Measurements from ENCODE around the gene EFCAB11.
A peak's percentile ranks its signal among the peaks of the same experiment; 100 is the strongest.

EFCAB11 gene

GRCh38 chr14:89793367-89793716 is 161.2 kb downstream of the EFCAB11 start:
- Mint-ChIP-seq H3K4me3 (no peak overlapping the region), H3K9me3 (no peaks in the 10 kb centered on the region), H3K4me1 (peaks cover 2% of the 10 kb centered on the region), H3K27me3 (no peaks in the 10 kb centered on the region), H3K36me3 (peaks cover 7% of the 10 kb centered on the region), H3K27ac (no peak overlapping the region)
- ATAC-seq (ENCODE audit: low read depth): no peak
- DNase-seq (ENCODE audit: low spot score in 2 of 2): no peak

GRCh38 chr14:89792489-89793366 is 161.8 kb downstream of the EFCAB11 start:
- Mint-ChIP-seq H3K9me3 (no peaks in the 10 kb centered on the region), H3K4me3 (no peak overlapping the region), H3K27me3 (no peaks in the 10 kb centered on the region), H3K4me1 (peaks cover 2% of the 10 kb centered on the region), H3K27ac (no peak overlapping the region), H3K36me3 (peaks cover 7% of the 10 kb centered on the region)
- no peak for DNase-seq (ENCODE audit: low spot score in 2 of 2)
- ATAC-seq (ENCODE audit: low read depth): no peak

- H3K27ac Mint-ChIP-seq: no peak overlapping the region
- no peak for DNase-seq (ENCODE audit: low spot score in 2 of 2)
- H3K4me1 Mint-ChIP-seq: peaks cover 2% of the 10 kb centered on the region
- H3K27me3 Mint-ChIP-seq: no peaks in the 10 kb centered on the region
- ATAC-seq (ENCODE audit: low read depth): no peak
- H3K9me3 Mint-ChIP-seq: no peaks in the 10 kb centered on the region
- peaks cover 2% of the 10 kb centered on the region for H3K36me3 Mint-ChIP-seq
- H3K4me3 Mint-ChIP-seq: no peak overlapping the region
These were observed 167.0 kb downstream of the EFCAB11 start for GRCh38 chr14:89787525-89787924.

DNA sequence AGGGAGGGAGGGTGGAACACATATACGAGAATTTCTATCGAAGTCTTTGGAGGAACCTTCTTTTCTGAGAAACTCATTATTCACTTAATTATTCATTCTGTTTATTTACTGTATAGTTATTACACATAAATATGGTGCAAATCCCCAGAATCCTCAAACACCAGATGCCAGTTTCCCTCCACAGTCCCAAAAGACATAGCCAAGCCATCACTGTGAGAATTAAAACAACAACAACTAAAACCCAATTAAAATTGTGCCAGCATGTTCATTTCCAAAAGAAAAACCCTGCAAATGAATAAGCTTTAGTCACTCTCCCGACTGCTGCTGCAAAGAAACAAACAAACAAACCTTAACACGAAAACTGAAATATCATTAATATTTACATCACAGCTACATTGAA is 173.5 kb downstream of the EFCAB11 start:
- Mint-ChIP-seq H3K27ac (no peak overlapping the region), H3K4me1 (no peaks in the 10 kb centered on the region), H3K36me3 (no peaks in the 10 kb centered on the region), H3K27me3 (peaks cover 3% of the 10 kb centered on the region), H3K9me3 (no peaks in the 10 kb centered on the region), H3K4me3 (no peak overlapping the region)
- DNase-seq (ENCODE audit: low spot score in 2 of 2): no peak
- ATAC-seq (ENCODE audit: low read depth): no peak

DNA sequence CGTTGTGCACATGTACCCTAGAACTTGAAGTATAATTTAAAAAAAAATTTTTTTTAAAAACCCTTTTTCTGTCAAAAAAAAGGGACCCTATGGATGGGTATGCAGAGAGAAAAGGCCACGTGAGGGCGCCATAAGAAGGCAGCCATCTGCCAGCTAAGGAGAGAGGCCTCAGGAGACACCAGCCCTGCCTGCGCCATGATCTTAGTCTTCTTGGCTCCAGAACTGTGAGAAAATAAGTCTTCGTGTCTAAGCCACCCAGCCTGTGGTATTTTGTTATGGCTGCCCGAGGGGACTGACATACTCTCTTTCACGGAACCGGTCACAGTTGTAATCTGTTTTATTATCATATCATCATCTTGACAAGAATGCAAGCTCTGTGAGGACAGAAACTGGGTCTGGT is 174.8 kb downstream of the EFCAB11 start:
- Mint-ChIP-seq H3K4me1 (no peaks in the 10 kb centered on the region), H3K36me3 (no peaks in the 10 kb centered on the region), H3K4me3 (no peak overlapping the region), H3K27ac (no peak overlapping the region), H3K27me3 (peaks cover 3% of the 10 kb centered on the region), H3K9me3 (no peaks in the 10 kb centered on the region)
- ATAC-seq (ENCODE audit: low read depth) (no peak), DNase-seq (ENCODE audit: low spot score in 2 of 2) (no peak)

DNA sequence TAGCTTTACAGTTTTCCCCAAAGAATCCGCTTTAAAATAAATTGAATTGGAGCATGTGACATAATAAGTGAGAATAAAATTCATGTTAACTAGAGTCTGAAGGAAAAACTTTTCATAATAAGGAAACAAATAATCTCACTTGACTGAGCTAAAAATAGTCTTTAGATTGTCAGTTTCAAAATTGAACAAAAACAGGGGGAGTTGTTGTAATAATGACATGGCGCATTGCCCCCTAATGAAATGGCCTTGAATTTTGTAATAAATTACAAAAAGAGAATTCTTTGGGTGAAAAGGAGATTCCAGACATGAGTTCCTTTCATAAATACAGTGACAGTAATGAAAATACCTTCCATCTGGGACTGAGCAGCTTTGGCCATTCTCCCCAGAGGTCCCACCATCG is 178.6 kb downstream of the EFCAB11 start:
- Mint-ChIP-seq H3K9me3 (no peaks in the 10 kb centered on the region), H3K27me3 (peaks cover 3% of the 10 kb centered on the region), H3K4me3 (no peak overlapping the region), H3K36me3 (no peaks in the 10 kb centered on the region), H3K4me1 (peaks cover 26% of the 10 kb centered on the region), H3K27ac (no peak overlapping the region)
- DNase-seq (ENCODE audit: low spot score in 2 of 2): no peak
- no peak for ATAC-seq (ENCODE audit: low read depth)

DNA sequence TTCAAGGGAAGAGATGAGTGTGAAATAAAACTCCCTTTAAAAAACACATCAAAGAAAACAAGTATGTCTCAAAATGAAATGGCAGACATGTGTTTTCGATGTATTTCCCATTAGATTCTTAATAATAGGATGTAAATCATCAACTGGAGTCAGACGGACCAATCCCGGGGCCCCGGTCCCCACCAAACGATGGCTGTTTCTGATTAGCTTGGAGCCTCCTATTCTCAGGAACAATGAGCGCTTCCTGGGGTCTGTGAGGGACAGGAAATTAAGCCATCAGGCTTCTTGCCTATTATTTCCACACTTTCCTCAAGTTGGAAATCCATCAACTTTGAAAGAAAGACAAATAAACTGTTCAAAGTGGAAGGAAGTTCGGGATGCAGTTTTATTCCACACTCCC is 179.4 kb downstream of the EFCAB11 start:
- no peak for DNase-seq (ENCODE audit: low spot score in 2 of 2)
- Mint-ChIP-seq H3K9me3 (no peaks in the 10 kb centered on the region), H3K36me3 (no peaks in the 10 kb centered on the region), H3K27me3 (peaks cover 3% of the 10 kb centered on the region), H3K4me1 (peaks cover 26% of the 10 kb centered on the region), H3K4me3 (no peak overlapping the region), H3K27ac (no peak overlapping the region)
- no peak for ATAC-seq (ENCODE audit: low read depth)

GRCh38 chr14:89773644-89774316 is 180.8 kb downstream of the EFCAB11 start:
- H3K27ac Mint-ChIP-seq: peak overlapping the region; percentile 31

GRCh38 chr14:89773151-89773550 is 181.4 kb downstream of the EFCAB11 start:
- no peak overlapping the region for H3K27ac Mint-ChIP-seq
- ATAC-seq (ENCODE audit: low read depth): peak; percentile 12

More at GRCh38 chr14:89773644-89774316, 180.8 kb downstream of the EFCAB11 start:
- peak; percentile 88 for ATAC-seq (ENCODE audit: low read depth)
- Mint-ChIP-seq H3K9me3 (no peaks in the 10 kb centered on the region), H3K36me3 (no peaks in the 10 kb centered on the region), H3K4me3 (peak overlapping the region; percentile 61), H3K27me3 (no peaks in the 10 kb centered on the region), H3K4me1 (peaks cover 26% of the 10 kb centered on the region)
- peak; percentile 16 to 35 for DNase-seq (ENCODE audit: low spot score in 2 of 2)

GRCh38 chr14:89771251-89771650 is 183.3 kb downstream of the EFCAB11 start:
- H3K9me3 Mint-ChIP-seq: no peaks in the 10 kb centered on the region
- ATAC-seq (ENCODE audit: low read depth): no peak
- no peak overlapping the region for H3K27ac Mint-ChIP-seq
- no peaks in the 10 kb centered on the region for H3K27me3 Mint-ChIP-seq
- DNase-seq (ENCODE audit: low spot score in 2 of 2): no peak
- H3K36me3 Mint-ChIP-seq: peaks cover 2% of the 10 kb centered on the region
- peaks cover 39% of the 10 kb centered on the region for H3K4me1 Mint-ChIP-seq
- no peak overlapping the region for H3K4me3 Mint-ChIP-seq

More at GRCh38 chr14:89773151-89773550, 181.4 kb downstream of the EFCAB11 start:
- H3K4me1 Mint-ChIP-seq: peaks cover 26% of the 10 kb centered on the region
- H3K9me3 Mint-ChIP-seq: no peaks in the 10 kb centered on the region
- no peaks in the 10 kb centered on the region for H3K27me3 Mint-ChIP-seq
- no peak for DNase-seq (ENCODE audit: low spot score in 2 of 2)
- no peaks in the 10 kb centered on the region for H3K36me3 Mint-ChIP-seq
- H3K4me3 Mint-ChIP-seq: peak overlapping the region; percentile 61

GRCh38 chr14:89767861-89768268 is 186.7 kb downstream of the EFCAB11 start:
- ATAC-seq (ENCODE audit: low read depth): peak; percentile 98
- Mint-ChIP-seq H3K9me3 (no peaks in the 10 kb centered on the region), H3K4me3 (peak overlapping the region; percentile 75), H3K27me3 (no peaks in the 10 kb centered on the region), H3K4me1 (peaks cover 32% of the 10 kb centered on the region), H3K27ac (peak overlapping the region; percentile 79), H3K36me3 (peaks cover 2% of the 10 kb centered on the region)
- DNase-seq (ENCODE audit: low spot score in 2 of 2): peak; percentile 56 to 66

- no peak for DNase-seq (ENCODE audit: low spot score in 2 of 2)
- Mint-ChIP-seq H3K4me3 (peak overlapping the region; percentile 22), H3K27me3 (no peaks in the 10 kb centered on the region), H3K27ac (peak overlapping the region; percentile 79), H3K9me3 (no peaks in the 10 kb centered on the region), H3K4me1 (peaks cover 31% of the 10 kb centered on the region), H3K36me3 (peaks cover 2% of the 10 kb centered on the region)
- ATAC-seq (ENCODE audit: low read depth): no peak
These were observed 187.4 kb downstream of the EFCAB11 start for GRCh38 chr14:89767131-89767530.

- DNase-seq (ENCODE audit: low spot score in 2 of 2): no peak
- Mint-ChIP-seq H3K27ac (no peak overlapping the region), H3K36me3 (peaks cover 2% of the 10 kb centered on the region), H3K9me3 (no peaks in the 10 kb centered on the region), H3K4me3 (no peak overlapping the region), H3K27me3 (no peaks in the 10 kb centered on the region), H3K4me1 (peaks cover 32% of the 10 kb centered on the region)
- ATAC-seq (ENCODE audit: low read depth): no peak
These were observed 189.2 kb downstream of the EFCAB11 start for GRCh38 chr14:89765346-89765745.

- Mint-ChIP-seq H3K27me3 (no peaks in the 10 kb centered on the region), H3K4me3 (no peak overlapping the region), H3K36me3 (peaks cover 5% of the 10 kb centered on the region), H3K9me3 (peaks cover 5% of the 10 kb centered on the region), H3K4me1 (peaks cover 24% of the 10 kb centered on the region), H3K27ac (no peak overlapping the region)
- no peak for DNase-seq (ENCODE audit: low spot score in 2 of 2)
- no peak for ATAC-seq (ENCODE audit: low read depth)
These were observed 194.4 kb downstream of the EFCAB11 start for GRCh38 chr14:89760086-89760485.

All from memory B cell (primary cell).